Mesodermal cell (in vitro differentiated cells): ENCODE data around the gene LRRC8A.

Experiments used
- H3K27ac ChIP-seq: 2 replicates; pipeline ENCODE4 v1.7.0; 2013; ENCODE audit warnings: mild to moderate bottlenecking, low read depth, low read length, moderate library complexity; ENCODE audit not compliant: severe bottlenecking
- H3K36me3 ChIP-seq: 2 replicates; pipeline ENCODE4 v1.7.1; 2013; ENCODE audit warnings: mild to moderate bottlenecking, low read length, moderate library complexity; ENCODE audit not compliant: control insufficient read depth, insufficient read depth
- H3K4me1 ChIP-seq: one replicate; pipeline ENCODE4 v1.7.1; 2013; ENCODE audit warnings: mild to moderate bottlenecking, low read length; ENCODE audit not compliant: insufficient read depth, control insufficient read depth, poor library complexity, severe bottlenecking
- H3K4me3 ChIP-seq: 2 replicates; pipeline ENCODE4 v1.7.0; 2013; ENCODE audit warnings: low read length, control low read depth, mild to moderate bottlenecking; ENCODE audit not compliant: insufficient read depth, poor library complexity, severe bottlenecking; ENCODE audit errors: extremely low read depth
- H3K9me3 ChIP-seq: 2 replicates; pipeline ENCODE4 v1.7.1; 2013; ENCODE audit warnings: mild to moderate bottlenecking, low read length, moderate library complexity; ENCODE audit not compliant: control insufficient read depth
- WGBS, 2 experiments: methylation state at CpG; one replicate each; pipeline ENCODE4 v1.1.5; 2013; ENCODE audit warnings: missing lambda C conversion rate in 2 of 2; ENCODE audit not compliant: insufficient coverage in 2 of 2; 5-methylcytosine and 5-hydroxymethylcytosine counted together

LRRC8A gene

DNA sequence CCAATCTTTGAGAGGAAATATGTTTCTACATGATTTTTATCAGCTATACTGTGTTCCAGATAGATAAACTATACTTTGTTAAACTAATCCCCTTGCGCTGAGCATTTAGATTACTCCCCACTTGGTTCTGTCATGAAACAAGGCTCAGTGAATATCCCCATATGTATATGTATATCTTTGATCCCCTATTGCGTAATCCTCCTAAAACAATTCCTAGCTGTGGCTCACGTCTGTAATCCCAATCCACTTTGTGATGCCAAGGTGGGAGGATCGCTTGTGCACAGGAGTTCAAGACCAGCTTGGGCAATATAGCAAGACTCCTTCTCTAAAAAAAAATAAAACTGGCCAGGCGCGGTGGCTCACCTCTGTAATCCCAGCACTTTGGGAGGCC, 41.6 kb downstream of the LRRC8A start:
- WGBS, 2 experiments: 98 to 100% methylated on average over 4 of the region's 6 CpGs
- H3K27ac ChIP-seq: no peak overlapping the region
- H3K36me3 ChIP-seq: peaks cover 11% of the 10 kb centered on the region
- no peak overlapping the region for H3K4me3 ChIP-seq
- H3K9me3 ChIP-seq: no peaks in the 10 kb centered on the region
- H3K4me1 ChIP-seq: peaks cover 25% of the 10 kb centered on the region

DNA sequence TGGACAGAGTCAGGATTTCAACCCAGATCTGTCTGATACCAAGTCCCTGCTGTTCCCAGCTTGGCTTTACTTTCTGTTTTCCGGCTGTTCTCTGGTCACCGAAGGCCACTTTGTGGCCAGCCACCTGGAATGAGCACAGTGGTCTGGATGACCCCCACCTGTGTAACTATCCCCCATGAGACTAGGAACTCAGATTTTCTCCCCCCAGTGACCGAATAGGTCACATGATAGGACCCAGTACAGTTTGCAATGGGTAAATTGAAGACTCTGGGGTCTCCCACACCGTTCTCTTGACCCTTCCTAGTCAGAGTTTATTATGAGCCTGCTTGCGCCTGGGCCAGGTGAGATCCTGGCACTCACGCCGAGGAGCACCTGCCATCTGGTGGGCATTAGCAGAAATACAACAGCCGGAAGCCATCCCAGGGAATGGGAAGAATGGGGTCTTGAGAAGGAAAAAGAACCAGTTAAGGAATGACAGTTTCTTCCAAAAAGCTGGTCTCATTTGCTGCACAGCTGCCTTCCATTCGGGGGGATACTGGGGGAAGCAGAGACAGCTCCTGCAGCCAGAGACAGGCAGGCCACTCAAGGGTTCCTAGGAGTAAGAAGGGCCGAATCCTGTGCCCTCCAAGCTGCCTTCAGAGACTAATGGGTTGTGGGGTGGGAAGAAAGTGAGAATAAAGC, 45.9 kb downstream of the LRRC8A start:
- H3K27ac ChIP-seq: peak overlapping the region; percentile 41
- 45 to 46% methylated on average over 10 of the region's 10 CpGs for WGBS, 2 experiments
- H3K9me3 ChIP-seq: no peaks in the 10 kb centered on the region
- peaks cover 4% of the 10 kb centered on the region for H3K4me1 ChIP-seq
- H3K4me3 ChIP-seq: no peak overlapping the region
- H3K36me3 ChIP-seq: peaks cover 3% of the 10 kb centered on the region

DNA sequence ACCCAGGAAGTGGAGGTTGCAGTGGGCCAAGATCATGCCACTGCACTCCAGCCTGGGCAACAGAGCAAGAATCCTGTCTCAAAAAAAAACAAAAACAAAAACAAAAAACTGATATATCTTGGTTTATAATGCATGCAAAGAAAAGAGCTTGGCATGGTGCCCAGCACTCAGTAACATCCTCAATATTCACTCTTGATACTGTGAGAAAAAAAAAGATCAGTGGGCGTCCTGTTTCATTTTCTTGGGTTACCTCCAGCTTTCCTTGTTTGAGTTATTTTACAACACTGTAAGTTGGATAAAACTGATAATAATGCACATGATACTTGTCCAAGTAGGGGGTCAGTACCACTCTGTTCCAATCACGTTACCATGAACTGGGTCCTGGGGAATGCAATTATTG, 46.7 kb downstream of the LRRC8A start:
- Histone ChIP-seq H3K9me3 (no peaks in the 10 kb centered on the region), H3K36me3 (peaks cover 3% of the 10 kb centered on the region), H3K27ac (no peak overlapping the region), H3K4me3 (no peak overlapping the region), H3K4me1 (peaks cover 4% of the 10 kb centered on the region)
- WGBS, 2 experiments: 80 to 100% methylated on average over 1 of the region's 2 CpGs

- no peak overlapping the region for H3K4me3 ChIP-seq
- no peak overlapping the region for H3K27ac ChIP-seq
- no peaks in the 10 kb centered on the region for H3K9me3 ChIP-seq
- peaks cover 4% of the 10 kb centered on the region for H3K4me1 ChIP-seq
- 90% methylated on average over 1 of the region's 4 CpGs for WGBS, 2 experiments
- peaks cover 3% of the 10 kb centered on the region for H3K36me3 ChIP-seq
These were observed 47.6 kb downstream of the LRRC8A start for GRCh38 chr9:128929560-128929959.

DNA sequence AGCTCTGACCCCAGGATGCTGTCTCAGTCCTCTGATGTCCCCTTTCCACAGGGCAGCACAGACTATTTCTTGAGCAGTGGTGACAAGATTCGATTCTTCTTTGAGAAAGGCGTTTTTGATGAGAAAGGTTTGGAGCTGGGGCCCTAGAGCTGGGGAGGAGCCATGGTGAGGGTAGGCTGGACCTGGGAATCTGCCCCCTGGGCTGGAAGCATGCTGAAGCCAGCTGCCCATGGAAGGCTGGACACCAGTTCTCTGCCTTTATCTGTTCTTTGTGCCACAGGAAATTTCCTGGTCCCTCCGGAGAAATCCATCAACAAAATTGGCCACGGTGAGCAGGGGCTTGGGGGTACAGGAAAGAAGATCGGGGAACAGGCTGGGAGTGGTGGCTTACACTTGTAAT, 51.8 kb downstream of the LRRC8A start:
- no peak overlapping the region for H3K27ac ChIP-seq
- no peak overlapping the region for H3K4me3 ChIP-seq
- 85 to 100% methylated on average over 2 to 5 of the region's 5 CpGs for WGBS, 2 experiments
- H3K4me1 ChIP-seq: no peaks in the 10 kb centered on the region
- H3K36me3 ChIP-seq: no peaks in the 10 kb centered on the region
- H3K9me3 ChIP-seq: no peaks in the 10 kb centered on the region

DNA sequence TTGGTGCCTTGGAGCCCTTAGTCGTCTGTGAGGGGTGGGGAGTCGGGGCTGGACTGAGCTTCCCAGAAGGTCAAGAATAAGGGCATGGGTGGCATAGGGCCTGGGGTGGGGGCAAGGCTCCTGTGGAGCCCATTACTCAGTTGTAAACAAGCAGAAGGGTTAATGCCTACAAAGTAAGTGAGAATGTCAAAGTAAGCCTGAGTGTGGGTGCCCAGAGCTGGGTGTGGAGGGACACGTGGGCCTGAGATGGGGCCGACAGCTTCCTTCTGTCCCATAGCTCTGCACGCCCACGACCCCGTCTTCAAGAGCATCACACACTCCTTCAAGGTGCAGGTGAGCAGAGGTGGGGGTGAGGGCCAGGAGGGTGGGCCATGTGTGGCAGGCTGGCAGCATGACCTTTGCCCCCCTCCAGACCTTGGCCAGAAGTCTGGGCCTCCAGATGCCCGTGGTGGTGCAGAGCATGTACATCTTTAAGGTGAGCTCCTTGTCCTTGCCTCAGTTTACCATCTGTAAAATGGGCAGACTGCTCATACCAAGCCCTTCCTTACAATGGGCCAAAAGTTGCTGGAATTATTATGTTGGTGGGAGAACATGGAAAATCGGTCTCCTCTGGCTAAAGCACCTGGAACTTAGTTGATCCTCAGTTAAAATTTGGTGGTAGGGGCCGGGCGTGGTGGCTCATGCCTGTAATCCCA, 54.4 kb downstream of the LRRC8A start:
- Histone ChIP-seq H3K4me3 (no peak overlapping the region), H3K9me3 (no peaks in the 10 kb centered on the region), H3K36me3 (no peaks in the 10 kb centered on the region), H3K4me1 (no peaks in the 10 kb centered on the region), H3K27ac (no peak overlapping the region)
- 91 to 98% methylated on average over 6 of the region's 11 CpGs for WGBS, 2 experiments

DNA sequence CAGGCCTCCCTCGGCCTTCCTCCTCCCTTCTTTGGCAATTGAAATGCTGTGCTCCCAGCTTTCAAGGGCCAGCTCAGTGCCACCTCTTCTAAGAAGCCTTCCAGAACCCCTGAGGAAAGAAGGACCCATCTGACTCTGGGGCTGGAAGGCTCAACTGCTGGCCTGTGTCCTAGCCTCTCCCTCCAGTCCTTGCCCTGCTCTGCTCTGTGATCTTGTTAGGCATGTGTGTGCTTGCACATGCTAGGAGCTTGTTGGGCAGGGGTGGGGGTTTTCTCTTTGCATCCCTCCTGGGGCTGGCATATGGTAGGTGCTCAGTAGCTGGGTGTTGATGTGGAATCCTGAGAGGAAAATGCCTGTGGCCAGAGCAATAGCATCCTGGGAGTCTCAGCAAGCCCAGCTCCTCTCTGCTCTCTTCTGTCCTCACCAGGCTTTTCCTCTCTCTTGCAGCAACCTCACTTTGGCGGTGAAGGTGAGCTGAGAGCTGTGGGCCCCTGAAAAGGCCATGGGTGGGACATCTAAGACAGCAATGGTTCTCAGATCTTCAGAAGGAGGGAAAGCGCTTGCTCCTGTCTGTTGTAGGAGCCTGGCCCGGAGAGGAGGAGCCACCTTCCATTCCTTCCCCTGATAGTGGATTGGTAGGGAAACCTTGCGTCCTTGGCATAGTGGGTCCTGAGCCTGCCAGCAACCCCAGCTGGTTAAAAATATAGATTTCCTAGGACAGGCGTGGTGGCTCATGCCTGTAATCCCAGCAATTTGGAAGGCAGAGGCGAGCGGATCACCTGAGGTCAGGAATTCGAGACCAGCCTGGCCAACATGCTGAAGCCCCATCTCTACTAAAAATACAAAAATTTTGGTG, 55.6 kb downstream of the LRRC8A start:
- Histone ChIP-seq H3K27ac (no peak overlapping the region), H3K36me3 (peaks cover 7% of the 10 kb centered on the region), H3K9me3 (no peaks in the 10 kb centered on the region), H3K4me3 (no peak overlapping the region), H3K4me1 (no peaks in the 10 kb centered on the region)
- WGBS, 2 experiments: 100% methylated on average over 3 to 4 of the region's 9 CpGs

- no peak overlapping the region for H3K4me3 ChIP-seq
- 80 to 89% methylated on average over 8 to 14 of the region's 15 CpGs for WGBS, 2 experiments
- no peaks in the 10 kb centered on the region for H3K9me3 ChIP-seq
- peaks cover 23% of the 10 kb centered on the region for H3K36me3 ChIP-seq
- H3K4me1 ChIP-seq: no peaks in the 10 kb centered on the region
- no peak overlapping the region for H3K27ac ChIP-seq
These were observed 58.5 kb downstream of the LRRC8A start for GRCh38 chr9:128940271-128940921.

DNA sequence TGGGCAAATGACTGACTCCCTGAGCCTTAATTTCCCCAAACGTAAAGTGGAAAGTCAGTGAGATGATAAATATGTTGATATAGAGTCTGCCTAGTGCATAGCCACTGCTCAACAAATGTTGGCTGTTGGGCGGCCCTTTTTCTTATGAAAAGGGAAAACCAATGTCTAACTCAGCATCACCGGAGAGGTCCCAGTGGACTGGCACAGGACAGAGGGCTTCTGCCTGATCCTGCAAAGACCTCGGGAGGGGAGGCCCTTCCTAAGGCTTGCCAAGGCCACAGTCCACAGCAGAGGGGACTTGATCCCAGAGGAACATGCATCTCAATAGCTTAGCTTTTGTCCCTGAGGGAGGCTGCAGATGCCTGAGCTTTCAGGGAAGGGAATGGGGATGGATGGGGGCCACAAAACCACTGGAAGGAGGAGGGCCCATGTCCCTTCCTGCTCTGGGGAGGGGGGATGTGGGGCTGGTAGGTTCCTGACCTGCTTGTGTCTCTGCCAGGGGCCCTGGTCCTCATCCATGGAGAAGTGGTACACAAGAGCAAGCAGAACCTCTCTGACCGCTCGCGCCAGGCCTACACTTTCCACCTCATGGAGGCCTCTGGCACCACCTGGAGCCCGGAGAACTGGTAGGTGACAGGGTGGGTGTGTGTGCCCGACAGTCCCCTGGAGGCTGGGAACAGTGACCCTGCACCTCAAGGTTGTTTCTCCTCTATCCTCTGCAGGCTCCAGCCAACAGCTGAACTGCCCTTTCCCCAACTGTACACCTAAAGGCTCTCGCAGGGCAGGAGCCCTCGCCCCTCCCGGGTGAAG, 59.2 kb downstream of the LRRC8A start:
- no peaks in the 10 kb centered on the region for H3K4me1 ChIP-seq
- peaks cover 30% of the 10 kb centered on the region for H3K36me3 ChIP-seq
- peak overlapping the region; percentile 37 for H3K27ac ChIP-seq
- 92 to 93% methylated on average over 5 to 11 of the region's 12 CpGs for WGBS, 2 experiments
- H3K4me3 ChIP-seq: no peak overlapping the region
- H3K9me3 ChIP-seq: no peaks in the 10 kb centered on the region
